Stomach (tissue), 9 donors: ENCODE measurements around the gene TEX2. TPM values are rescaled to one million over a fixed set of nuclear protein-coding genes. Genes with fewer than 3 reads are reported as not detected.
A peak's percentile ranks its signal among the peaks of the same experiment; 100 is the strongest.

Source experiments
- DNase-seq, 2 donors: peaks; one replicate each; pipeline versions ENCODE4 v3.0.0 to v3.0.0-alpha.2; 2013 to 2019
- H3K27ac ChIP-seq, 5 donors: fragments of 200-600 bp in 4 of 5; sonication (generic) in 4 of 5; one replicate each; pipeline ENCODE4 v1.5.1; 2013 to 2019; ENCODE audit warnings: mild to moderate bottlenecking in 1 of 5, moderate library complexity in 1 of 5
- H3K27me3 ChIP-seq, 3 donors: fragments of 200-600 bp; sonication (generic); one replicate each; pipeline ENCODE4 v1.5.1; 2017 to 2019; ENCODE audit warnings: mixed run types in 1 of 3
- H3K36me3 ChIP-seq, 4 donors: fragments of 200-600 bp; sonication (generic); 1 replicate in 3 of 4; 2 replicates in 1 of 4; pipeline ENCODE4 v1.5.1; 2016 to 2019
- H3K4me1 ChIP-seq, 4 donors: fragments of 200-600 bp; sonication (generic); one replicate each; pipeline ENCODE4 v1.5.1; 2016 to 2019
- H3K4me3 ChIP-seq, 4 donors: fragments of 200-600 bp; sonication (generic) in 3 of 4; one replicate each; pipeline ENCODE4 v1.5.1; 2016 to 2019; ENCODE audit warnings: mild to moderate bottlenecking in 1 of 4
- H3K9me3 ChIP-seq, 4 donors: fragments of 200-600 bp; sonication (generic); one replicate each; pipeline ENCODE4 v1.5.1; 2016 to 2019
- EP300 ChIP-seq: sonication (generic); formaldehyde crosslinking; IDR thresholded peaks from one replicate; pipeline ENCODE4 v1.6.1; 2017; ENCODE audit warnings: antibody characterized with exemption
- POLR2A ChIP-seq, 4 donors: fragments of 450-650 bp; IDR thresholded peaks; one replicate each; pipeline ENCODE4 v1.6.1; 2016; ENCODE audit warnings: antibody characterized with exemption in 4 of 4, control low read depth in 2 of 4, mild to moderate bottlenecking in 1 of 4, moderate library complexity in 1 of 4
- POLR2AphosphoS5 ChIP-seq, 3 donors: sonication (generic); formaldehyde crosslinking; IDR thresholded peaks; one replicate each; pipeline ENCODE4 v1.6.1; 2016; ENCODE audit warnings: antibody characterized with exemption in 3 of 3
- WGBS, 5 donors: extraction: QIAGEN DNeasy Blood & Tissue Kit in 3 of 5; methylation state at CpG; one replicate each; pipeline versions ENCODE4 v1.1.5 to v1.1.7; 2013 to 2018; 5-methylcytosine and 5-hydroxymethylcytosine counted together
- intact Hi-C: fragments of 100-400 bp; cut with DNase I; formaldehyde crosslinking; loops from one replicate; pipeline ENCODE4 v1.15.1; 2023; ENCODE audit warnings: low total_unique reads
- polyA plus RNA-seq, 3 donors: library from polyadenylated mRNA; stranded (reverse); fragments of 200-250 nt; gene quantifications; one replicate each; pipeline ENCODE4 v1.2.3, GENCODE V29; 2013
- total RNA-seq, 5 donors: library from RNA; depleted of rRNA; stranded (reverse); fragments of >200 nt; gene quantifications; one replicate each; pipeline versions ENCODE4 v1.1.0 to v1.2.3, GENCODE V29; 2014 to 2016
- TF ChIP-seq, protein P1 (sequence below), 7 experiments: fragments of 450-650 bp in 4 of 7; fragments of 200-600 bp in 3 of 7; sonication (generic) in 3 of 7; IDR thresholded peaks; one replicate each; pipeline ENCODE4 v1.5.1; 2016 to 2019; ENCODE audit warnings: antibody characterized with exemption in 7 of 7, control low read depth in 2 of 7, mild to moderate bottlenecking in 1 of 7
- donor health status: healthy with polysubstance abuse.
- donor health status: Bipolar disorder and iron deficiency.
- donor health status: healthy.

Gene TEX2
- total and polyA plus RNA-seq, 8 donors = 5.8 to 50.6 (median 26.1) TPM

GRCh38 chr17:64107500-64108236, 155.4 kb downstream of the TEX2 start:
- peak in 1 of 2 donors; percentile 34 for DNase-seq
- no peak overlapping the region for H3K4me3 ChIP-seq
- peak in 2 of 3 donors; percentile 51 to 59 for TF ChIP-seq POLR2AphosphoS5 (IDR thresholded peaks at IDR 0.05)
- TF ChIP-seq, protein P1, sequence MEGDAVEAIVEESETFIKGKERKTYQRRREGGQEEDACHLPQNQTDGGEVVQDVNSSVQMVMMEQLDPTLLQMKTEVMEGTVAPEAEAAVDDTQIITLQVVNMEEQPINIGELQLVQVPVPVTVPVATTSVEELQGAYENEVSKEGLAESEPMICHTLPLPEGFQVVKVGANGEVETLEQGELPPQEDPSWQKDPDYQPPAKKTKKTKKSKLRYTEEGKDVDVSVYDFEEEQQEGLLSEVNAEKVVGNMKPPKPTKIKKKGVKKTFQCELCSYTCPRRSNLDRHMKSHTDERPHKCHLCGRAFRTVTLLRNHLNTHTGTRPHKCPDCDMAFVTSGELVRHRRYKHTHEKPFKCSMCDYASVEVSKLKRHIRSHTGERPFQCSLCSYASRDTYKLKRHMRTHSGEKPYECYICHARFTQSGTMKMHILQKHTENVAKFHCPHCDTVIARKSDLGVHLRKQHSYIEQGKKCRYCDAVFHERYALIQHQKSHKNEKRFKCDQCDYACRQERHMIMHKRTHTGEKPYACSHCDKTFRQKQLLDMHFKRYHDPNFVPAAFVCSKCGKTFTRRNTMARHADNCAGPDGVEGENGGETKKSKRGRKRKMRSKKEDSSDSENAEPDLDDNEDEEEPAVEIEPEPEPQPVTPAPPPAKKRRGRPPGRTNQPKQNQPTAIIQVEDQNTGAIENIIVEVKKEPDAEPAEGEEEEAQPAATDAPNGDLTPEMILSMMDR (IDR thresholded peaks at IDR 0.05) = no peak
- TF ChIP-seq POLR2A (IDR thresholded peaks at IDR 0.05) = no peak
- no peak for TF ChIP-seq EP300
- H3K36me3 ChIP-seq = peaks cover 0 to 4% (median 0%) of the 10 kb centered on the region in 4 donors
- 31 to 55% (median 46%) methylated on average over 5 of the region's 5 CpGs for WGBS, 5 donors
- no peaks in the 10 kb centered on the region for H3K27me3 ChIP-seq
- H3K9me3 ChIP-seq = no peaks in the 10 kb centered on the region
- H3K27ac ChIP-seq = peak overlapping the region; percentile 35 to 83 (median 63)
- H3K4me1 ChIP-seq = peaks cover 30 to 88% (median 64%) of the 10 kb centered on the region in 4 donors
- intact Hi-C loops = no loop called here

DNA sequence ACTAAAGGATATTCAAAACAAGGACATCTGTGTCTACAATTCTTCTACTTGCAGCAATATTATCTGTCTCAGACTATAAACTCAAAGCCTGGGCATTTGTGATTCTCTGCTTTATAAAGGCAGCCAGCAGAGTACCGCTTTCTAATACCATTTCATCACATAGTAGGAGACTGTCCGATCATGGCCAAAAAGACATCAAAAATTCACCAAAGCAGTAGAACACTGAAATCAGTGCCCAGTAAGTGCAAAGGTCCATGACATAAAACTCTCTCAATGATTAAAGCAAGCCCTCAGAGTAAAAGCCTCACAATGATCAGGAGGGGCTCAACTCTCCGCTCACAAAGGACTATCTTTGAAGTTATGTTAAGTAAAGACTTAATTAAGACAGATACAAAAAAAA, 156.1 kb downstream of the TEX2 start:
- H3K27me3 ChIP-seq = no peaks in the 10 kb centered on the region
- H3K36me3 ChIP-seq = peaks cover 0 to 4% (median 0%) of the 10 kb centered on the region in 4 donors
- TF ChIP-seq, protein P1 (IDR thresholded peaks at IDR 0.05) = no peak
- no peak for TF ChIP-seq POLR2AphosphoS5 (IDR thresholded peaks at IDR 0.05)
- no peak for TF ChIP-seq EP300
- TF ChIP-seq POLR2A (IDR thresholded peaks at IDR 0.05) = no peak
- peak overlapping the region; percentile 35 to 83 (median 63) for H3K27ac ChIP-seq
- no peak for DNase-seq
- intact Hi-C loops = no loop called here
- 82 to 89% (median 85%) methylated on average over 3 of the region's 3 CpGs for whole genome bisulfite sequencing, 5 donors
- no peaks in the 10 kb centered on the region for H3K9me3 ChIP-seq
- no peak overlapping the region for H3K4me3 ChIP-seq
- peaks cover 30 to 87% (median 63%) of the 10 kb centered on the region in 4 donors for H3K4me1 ChIP-seq

- Histone ChIP-seq H3K27ac (peak overlapping the region in 1 of 5 donors; percentile 18), H3K4me3 (no peak overlapping the region), H3K4me1 (peaks cover 34 to 83% (median 55%) of the 10 kb centered on the region in 4 donors), H3K9me3 (no peaks in the 10 kb centered on the region), H3K27me3 (no peaks in the 10 kb centered on the region), H3K36me3 (peaks cover 0 to 4% (median 0%) of the 10 kb centered on the region in 4 donors)
- no peak for DNase-seq
- WGBS, 5 donors = 64 to 95% (median 89%) methylated on average over 5 of the region's 5 CpGs
- intact Hi-C loops = no loop called here
- no peak for TF ChIP-seq POLR2A (IDR thresholded peaks at IDR 0.05)
Measured at GRCh38 chr17:64103391-64104364, 159.4 kb downstream of the TEX2 start.

GRCh38 chr17:64102627-64103390, 160.3 kb downstream of the TEX2 start:
- Histone ChIP-seq H3K27ac (peak overlapping the region in 1 of 5 donors; percentile 6), H3K4me3 (no peak overlapping the region), H3K4me1 (peaks cover 28 to 76% (median 51%) of the 10 kb centered on the region in 4 donors), H3K36me3 (peaks cover 0 to 4% (median 2%) of the 10 kb centered on the region in 4 donors), H3K9me3 (no peaks in the 10 kb centered on the region), H3K27me3 (no peaks in the 10 kb centered on the region)
- WGBS, 5 donors = 78 to 90% (median 88%) methylated on average over 3 to 7 of the region's 7 CpGs
- DNase-seq = no peak
- TF ChIP-seq EP300 (no peak), POLR2A (IDR thresholded peaks at IDR 0.05) (no peak), POLR2AphosphoS5 (IDR thresholded peaks at IDR 0.05) (no peak)
- TF ChIP-seq, protein P1 (IDR thresholded peaks at IDR 0.05) = no peak
- intact Hi-C loops = no loop called here
